NCI-H82 (cell line): ENCODE measurements around the gene CT55.
"Not testable (repeated sequence)": the region's sequence is repeated elsewhere in the genome, so short reads cannot be mapped to it uniquely, and the experiment has no call there.

ENCODE experiments used
- DNase-seq: peaks from one replicate; lab custom pipeline; 2025; lab: John Stamatoyannopoulos, UW

CT55 gene

DNA sequence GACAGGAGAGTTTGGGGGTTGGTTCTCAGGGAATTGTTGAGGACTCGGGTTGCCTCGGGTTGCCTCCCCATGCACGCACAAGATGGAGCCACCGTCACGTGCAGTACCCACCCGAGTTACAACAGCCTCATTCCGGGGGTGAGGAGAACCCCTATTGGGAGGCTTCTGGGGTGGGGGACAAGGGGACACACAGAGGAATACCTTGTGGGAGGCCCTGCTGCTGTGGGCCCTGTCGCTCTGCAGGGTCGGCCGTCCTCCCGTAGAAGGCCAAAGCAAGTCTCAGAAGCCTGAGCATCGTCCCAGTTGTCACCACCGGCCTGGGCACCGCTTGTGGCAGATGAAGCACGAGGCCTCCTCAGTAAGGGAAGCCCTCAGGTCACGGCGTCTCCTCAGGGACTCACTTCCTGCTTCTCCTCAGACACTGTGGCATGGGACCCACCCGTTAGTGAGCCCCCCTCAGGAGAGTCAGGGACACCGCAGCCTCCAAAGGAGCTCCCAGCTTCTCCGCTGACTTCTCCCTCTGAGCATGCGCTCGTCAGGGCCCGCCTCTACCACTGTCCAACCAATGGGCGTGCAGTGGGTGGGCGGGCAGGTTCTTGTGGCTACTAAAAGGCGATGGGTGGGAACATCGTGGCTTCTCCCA, at the start of gene CT55:
Gene CT55 (minus strand): TSS at position 522 of the 643 bp plus-strand sequence. CDS start 227 bp downstream, at position 295.
- peak; percentile 2 for DNase-seq

DNA sequence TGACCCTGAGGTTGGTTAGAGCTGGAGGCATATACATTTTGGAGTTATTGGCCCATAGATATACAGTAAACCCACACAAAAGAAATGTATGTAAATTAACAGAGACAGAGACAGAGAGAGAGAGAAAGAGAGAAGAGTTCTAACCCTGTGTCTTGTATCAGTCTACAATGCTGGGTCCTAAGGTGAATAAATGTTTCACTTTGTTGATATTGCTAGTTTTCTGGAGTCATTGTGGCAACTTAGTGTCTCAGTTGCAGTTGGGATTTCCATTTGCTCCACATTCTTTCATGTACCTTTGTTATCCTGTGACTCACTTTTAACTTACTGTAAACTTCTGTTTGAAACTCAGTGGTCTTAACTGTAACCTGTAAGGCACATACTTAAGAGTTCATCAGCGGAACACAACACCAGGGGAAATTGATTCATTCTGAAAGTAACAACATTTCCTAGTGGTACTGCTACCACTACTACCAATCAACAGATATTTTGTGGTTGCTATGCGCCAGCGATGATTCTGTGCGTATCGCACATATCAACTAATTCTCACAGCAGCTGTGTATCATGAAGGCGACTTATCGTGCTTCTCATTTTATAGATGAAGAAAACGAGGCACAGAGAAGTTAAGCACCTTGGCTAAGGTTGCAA, 42.1 kb upstream of the CT55 start:
- DNase-seq = no peak

- DNase-seq = peak; percentile 18
These were observed 35.2 kb upstream of the CT55 start for GRCh38 chrX:135206427-135206826.

DNA sequence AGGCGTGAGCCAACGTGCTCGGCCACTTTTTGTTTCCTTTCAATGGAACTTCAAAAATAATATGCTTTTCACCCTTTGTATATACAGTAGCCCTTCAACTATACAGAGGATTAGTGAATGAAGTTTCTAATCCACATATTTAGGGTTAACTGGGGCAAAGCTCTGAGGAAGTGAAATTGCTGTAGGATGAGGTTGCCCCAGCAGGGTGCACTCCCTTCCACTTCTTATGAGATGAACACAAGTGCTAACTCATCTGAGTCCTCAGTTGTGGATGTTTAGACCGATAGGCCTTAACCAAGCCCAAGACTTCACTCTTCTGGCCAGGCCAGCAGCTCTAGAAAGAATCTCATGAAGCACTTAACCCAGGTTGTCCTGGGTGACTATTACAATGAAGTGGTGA, 29.1 kb upstream of the CT55 start:
- DNase-seq = no peak

DNA sequence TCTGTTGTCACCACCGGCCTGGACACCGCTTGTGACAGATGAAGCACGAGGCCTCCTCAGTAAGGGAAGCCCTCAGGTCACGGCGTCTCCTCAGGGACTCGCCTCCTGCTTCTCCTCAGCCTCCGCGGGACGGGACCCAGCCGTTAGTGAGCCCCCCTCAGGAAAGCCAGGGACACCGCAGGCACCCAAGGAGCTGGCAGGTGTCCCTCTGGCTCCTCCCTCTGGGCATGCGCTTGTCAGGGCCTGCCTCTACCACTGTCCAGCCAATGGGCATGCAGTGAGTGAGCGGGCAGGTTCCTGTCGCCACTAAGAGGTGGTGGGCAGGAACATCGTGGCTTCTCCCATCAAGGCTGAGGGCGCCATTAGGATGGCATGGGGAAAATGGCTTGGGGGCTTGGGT, 23.5 kb upstream of the CT55 start:
- peak; percentile 10 for DNase-seq

GRCh38 chrX:135193740-135194139, 22.5 kb upstream of the CT55 start:
- no peak for DNase-seq

- no peak for DNase-seq
These were observed 20.6 kb upstream of the CT55 start for GRCh38 chrX:135191838-135192237.

- DNase-seq = peak; percentile 85
These were observed 14.7 kb upstream of the CT55 start for GRCh38 chrX:135185795-135186443.

GRCh38 chrX:135178636-135179035, 7.4 kb upstream of the CT55 start:
- no peak for DNase-seq

DNA sequence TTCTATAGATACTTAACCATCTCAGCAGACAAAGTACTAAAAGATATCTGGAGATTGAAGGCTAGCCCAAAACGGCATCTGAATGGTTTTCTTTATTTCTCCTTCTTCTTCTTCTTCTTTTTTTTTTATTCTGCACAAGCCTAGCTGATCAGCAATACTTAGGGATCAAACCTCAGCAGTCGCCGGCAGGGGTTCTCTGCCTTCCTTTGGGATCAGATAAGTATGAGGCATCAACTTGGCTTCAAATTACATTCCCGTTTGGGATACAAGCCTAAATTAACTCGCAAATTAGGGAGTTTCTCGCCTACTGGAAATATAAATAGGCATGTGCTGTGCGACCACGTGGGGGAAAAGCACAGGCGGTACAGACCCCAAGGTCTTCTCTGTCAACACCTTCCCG, 730 bp downstream of the CT55 start:
- DNase-seq = no peak

- not testable (repeated sequence) for DNase-seq
These were observed 1.7 kb downstream of the CT55 start for GRCh38 chrX:135169534-135169933.

DNA sequence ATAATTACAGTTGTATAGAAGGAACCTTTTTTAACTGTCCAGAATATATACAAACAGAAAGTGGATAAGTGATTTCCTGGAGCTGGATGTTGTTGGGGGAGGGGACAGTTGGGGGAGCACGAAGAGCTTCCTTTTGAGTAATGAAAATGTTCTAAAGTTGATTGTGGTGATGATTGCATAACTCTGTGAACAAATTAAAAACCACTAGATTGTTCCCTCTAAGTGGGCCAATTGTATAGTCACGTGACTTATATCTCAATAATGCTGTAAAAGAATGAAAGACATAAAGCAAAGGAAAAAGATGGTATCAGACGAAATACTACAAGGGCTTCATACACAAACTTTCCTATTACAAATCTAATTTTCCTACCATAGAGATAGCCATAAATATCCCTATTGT, 2.7 kb downstream of the CT55 start:
- DNase-seq = no peak

DNA sequence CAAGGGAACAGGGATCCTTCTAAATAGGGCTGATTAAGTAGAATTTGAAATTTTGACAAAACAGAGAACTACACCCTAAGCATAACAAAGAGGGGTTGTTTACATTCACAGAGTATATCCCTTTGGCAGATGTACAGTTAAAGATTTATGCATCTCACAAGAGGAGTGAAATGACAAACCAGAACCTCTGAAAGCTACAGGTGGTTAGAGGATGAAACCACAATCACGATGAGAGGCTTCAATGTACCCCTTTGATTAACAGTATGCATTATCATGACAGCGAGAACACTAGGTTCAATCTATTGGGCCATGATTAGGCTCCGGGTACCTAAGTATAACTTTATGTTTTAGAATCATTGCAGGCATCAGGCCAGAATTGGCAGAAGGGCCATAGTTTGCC, 16.5 kb downstream of the CT55 start:
- DNase-seq = not testable (repeated sequence)

DNA sequence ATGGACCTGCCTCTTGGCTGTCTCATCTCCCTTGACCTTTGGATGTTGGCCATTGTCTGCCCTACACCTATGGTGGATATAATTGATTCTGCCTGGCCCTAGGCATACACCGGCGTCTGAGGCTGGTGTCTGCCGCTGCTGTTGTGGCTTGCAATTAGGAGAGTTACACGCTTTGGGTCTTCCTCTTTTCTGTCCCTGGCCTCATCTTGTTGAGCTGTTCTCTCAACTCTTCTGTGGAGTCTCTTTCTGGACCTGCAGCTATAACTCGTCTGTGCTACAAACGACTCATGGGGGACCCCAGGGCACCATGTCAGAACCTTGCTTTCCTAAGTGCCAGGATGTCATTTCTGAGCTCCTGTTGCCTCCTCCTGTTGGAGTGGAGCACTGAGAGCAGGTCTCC, 45.1 kb downstream of the CT55 start:
- not testable (repeated sequence) for DNase-seq

DNA sequence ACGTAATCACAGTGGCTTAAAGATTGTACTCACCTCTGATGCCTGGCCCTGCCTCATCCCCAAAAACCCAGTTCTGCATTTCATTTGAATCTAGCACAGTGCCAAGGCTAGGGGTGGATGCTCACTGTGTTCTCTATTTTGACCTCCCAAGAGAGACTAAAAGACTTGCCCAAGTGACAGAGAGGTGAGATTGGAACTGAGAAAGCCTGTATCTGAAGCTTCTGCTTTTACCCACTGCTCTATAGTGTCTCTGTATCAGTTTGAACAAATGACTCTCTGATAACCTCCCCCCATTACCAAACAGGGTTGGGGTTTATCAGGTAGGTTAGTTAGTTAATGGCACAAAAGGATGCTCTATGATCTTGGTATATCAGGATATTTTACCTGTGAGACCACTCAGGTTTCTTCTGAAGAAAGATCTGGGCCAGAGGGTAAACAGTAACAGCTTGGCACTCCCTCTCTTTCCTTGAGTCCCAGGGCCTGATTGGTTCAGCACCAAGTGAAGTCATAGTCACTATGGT, 51.1 kb downstream of the CT55 start, which contains the start of gene ETDB:
Gene ETDB (minus strand): TSS at position 471 of the 521 bp plus-strand sequence. CDS start 1,265 bp downstream, outside the sequence.
- not testable (repeated sequence) for DNase-seq

DNA sequence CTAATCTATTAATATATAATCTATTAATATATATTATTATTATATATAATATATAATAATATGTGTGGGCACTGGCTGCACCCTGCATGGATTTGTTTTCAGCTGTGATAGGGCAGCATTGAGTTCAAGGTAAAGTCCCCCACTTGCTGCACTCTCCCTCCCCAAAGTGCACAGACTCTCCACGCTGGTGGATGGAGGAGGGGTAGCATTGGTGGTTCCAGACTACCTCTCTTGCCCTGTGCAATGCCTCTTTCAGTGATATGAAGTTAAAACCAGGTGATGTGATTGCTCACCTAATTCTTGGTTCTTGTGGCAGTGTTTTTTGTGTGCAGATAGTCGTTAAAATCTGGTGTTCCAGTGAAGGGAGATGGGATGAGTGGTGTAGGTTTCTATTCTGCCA, 55.1 kb downstream of the CT55 start:
- DNase-seq = not testable (repeated sequence)

DNA sequence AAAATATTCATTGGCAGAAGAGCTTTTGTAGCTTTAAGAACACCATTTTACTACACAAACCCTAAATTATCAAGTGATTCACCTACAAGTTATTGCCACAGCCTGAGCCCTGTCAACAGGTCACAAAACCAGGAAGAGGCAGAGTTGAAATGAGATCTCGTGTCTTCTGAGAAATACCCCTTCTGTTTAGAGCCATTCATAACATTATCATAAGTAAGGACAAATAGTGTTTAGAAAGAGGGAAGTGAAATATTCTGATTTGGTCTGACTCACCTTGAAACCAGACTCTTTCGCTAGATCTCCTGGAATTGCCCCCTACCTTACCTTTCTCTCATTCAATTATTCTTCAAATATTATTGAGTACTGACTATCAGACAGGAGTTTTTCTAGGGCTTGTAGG, 56.8 kb downstream of the CT55 start:
- no peak for DNase-seq

DNA sequence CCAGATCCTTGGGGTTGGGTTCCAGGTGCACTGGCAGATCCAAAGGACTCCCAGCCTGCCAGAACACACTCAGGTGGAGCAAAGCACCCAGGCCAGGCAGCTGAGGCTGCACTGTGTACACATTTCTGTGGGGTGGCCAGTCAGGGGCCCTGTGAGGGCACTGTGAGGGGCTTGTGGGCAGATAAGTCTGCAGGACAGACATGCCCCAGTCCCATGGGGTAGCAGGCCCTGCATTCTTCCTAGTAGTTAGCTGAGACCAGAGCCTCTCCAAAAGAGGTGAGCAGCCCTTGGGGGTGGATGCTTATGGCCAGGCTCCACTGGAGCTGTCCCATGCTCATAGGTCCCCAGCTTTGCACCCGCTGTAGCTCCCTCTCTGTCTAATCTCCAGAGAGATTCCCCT, 58.5 kb downstream of the CT55 start:
- no peak for DNase-seq

GRCh38 chrX:135112096-135112729, 59.0 kb downstream of the CT55 start:
- peak; percentile 63 for DNase-seq

GRCh38 chrX:135109554-135109953, 61.6 kb downstream of the CT55 start:
- DNase-seq = no peak
